Tibial artery (tissue), 4 donors: ENCODE results near the gene NFKBIE.
A peak's percentile ranks its signal among the peaks of the same experiment; 100 is the strongest.

Experiments used
- DNase-seq, 2 donors: peaks; one replicate each; pipeline ENCODE4 v3.0.0-alpha.2; 2019
- H3K27ac ChIP-seq, 2 donors: fragments of 200-600 bp; sonication (generic) in 1 of 2; 1 replicate in 1 of 2; 2 replicates in 1 of 2; pipeline ENCODE4 v1.5.1; 2018 to 2019; ENCODE audit warnings: mild to moderate bottlenecking in 1 of 2
- H3K27me3 ChIP-seq, 2 donors: fragments of 200-600 bp; sonication (generic) in 1 of 2; one replicate each; pipeline versions ENCODE4 v1.5.1 to v1.6.0; 2016 to 2019
- H3K36me3 ChIP-seq, 3 donors: fragments of 200-600 bp; sonication (generic) in 2 of 3; one replicate each; pipeline ENCODE4 v1.5.1; 2016 to 2019; ENCODE audit warnings: mild to moderate bottlenecking in 2 of 3
- H3K4me1 ChIP-seq, 4 donors: fragments of 200-600 bp; sonication (generic) in 2 of 4; 1 replicate in 3 of 4; 2 replicates in 1 of 4; pipeline ENCODE4 v1.5.1; 2016 to 2019
- H3K4me3 ChIP-seq, 2 donors: fragments of 200-600 bp; sonication (generic) in 1 of 2; 1 replicate in 1 of 2; 2 replicates in 1 of 2; pipeline ENCODE4 v1.5.1; 2018 to 2019; ENCODE audit warnings: mild to moderate bottlenecking in 2 of 2
- H3K9me3 ChIP-seq, 3 donors: fragments of 200-600 bp; sonication (generic) in 1 of 3; one replicate each; pipeline ENCODE4 v1.5.1; 2016 to 2019
- intact Hi-C: fragments of 100-400 bp; cut with DNase I; formaldehyde crosslinking; loops from one replicate; pipeline ENCODE4 v1.15.0; 2023; ENCODE audit warnings: low total_unique reads
- TF ChIP-seq, protein P1 (sequence below), 2 experiments: fragments of 200-600 bp in 1 of 2; fragments of 450-650 bp in 1 of 2; IDR thresholded peaks; one replicate each; pipeline ENCODE4 v1.5.1; 2017 to 2019; ENCODE audit warnings: antibody characterized with exemption in 2 of 2, mild to moderate bottlenecking in 1 of 2, moderate library complexity in 1 of 2

NFKBIE gene

DNA sequence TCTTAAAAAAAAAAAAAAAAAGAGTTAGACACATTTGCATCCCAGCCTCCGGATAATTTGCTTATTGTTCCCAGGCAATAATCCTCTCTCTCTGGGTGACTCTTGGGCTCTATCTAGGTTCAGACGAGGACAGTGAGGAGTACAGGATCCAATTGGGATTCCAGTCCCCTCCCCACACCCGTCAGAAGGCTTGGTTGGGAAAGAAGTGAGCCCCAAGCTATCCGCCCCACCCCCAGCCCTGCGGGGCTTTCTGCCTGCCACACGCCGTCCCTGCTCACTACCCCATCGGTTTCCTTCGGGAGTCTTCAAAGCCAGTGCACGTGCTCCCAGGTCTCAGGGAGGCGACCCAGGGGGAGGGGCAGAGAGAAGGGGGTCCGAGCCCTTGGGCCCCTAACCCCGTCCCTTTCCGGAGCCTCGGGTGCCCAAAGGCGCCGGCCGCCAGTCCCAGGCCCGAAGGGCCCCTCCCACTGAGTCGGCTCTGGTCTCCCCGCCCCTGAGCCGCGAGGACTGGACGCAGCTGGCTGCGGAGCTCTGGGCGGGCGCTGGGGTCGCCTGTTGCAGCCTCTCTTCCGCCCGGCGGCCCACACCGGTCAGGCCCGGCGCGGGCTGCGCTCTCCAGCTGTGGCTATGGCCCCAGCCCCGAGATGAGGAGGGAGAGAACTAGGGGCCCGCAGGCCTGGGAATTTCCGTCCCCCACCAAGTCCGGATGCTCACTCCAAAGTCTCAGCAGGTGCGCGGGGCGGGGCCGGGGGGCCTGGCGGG lies 46.1 kb downstream of the NFKBIE start:
- peak; percentile 90 to 95 for DNase-seq
- no peaks in the 10 kb centered on the region for H3K9me3 ChIP-seq
- peak overlapping the region; percentile 68 to 83 for H3K4me3 ChIP-seq
- no peaks in the 10 kb centered on the region for H3K27me3 ChIP-seq
- TF ChIP-seq, protein P1, sequence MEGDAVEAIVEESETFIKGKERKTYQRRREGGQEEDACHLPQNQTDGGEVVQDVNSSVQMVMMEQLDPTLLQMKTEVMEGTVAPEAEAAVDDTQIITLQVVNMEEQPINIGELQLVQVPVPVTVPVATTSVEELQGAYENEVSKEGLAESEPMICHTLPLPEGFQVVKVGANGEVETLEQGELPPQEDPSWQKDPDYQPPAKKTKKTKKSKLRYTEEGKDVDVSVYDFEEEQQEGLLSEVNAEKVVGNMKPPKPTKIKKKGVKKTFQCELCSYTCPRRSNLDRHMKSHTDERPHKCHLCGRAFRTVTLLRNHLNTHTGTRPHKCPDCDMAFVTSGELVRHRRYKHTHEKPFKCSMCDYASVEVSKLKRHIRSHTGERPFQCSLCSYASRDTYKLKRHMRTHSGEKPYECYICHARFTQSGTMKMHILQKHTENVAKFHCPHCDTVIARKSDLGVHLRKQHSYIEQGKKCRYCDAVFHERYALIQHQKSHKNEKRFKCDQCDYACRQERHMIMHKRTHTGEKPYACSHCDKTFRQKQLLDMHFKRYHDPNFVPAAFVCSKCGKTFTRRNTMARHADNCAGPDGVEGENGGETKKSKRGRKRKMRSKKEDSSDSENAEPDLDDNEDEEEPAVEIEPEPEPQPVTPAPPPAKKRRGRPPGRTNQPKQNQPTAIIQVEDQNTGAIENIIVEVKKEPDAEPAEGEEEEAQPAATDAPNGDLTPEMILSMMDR (IDR thresholded peaks at IDR 0.05): peak in 1 of 2 experiments; percentile 4
- peak overlapping the region; percentile 97 to 99 for H3K27ac ChIP-seq
- peaks cover 0 to 69% (median 55%) of the 10 kb centered on the region in 4 donors for H3K4me1 ChIP-seq
- intact Hi-C loops: no loop called here
- no peaks in the 10 kb centered on the region for H3K36me3 ChIP-seq

- peak; percentile 50 to 92 for DNase-seq
- Histone ChIP-seq H3K9me3 (no peaks in the 10 kb centered on the region), H3K36me3 (no peaks in the 10 kb centered on the region), H3K27ac (peak overlapping the region; percentile 97 to 99), H3K4me3 (no peak overlapping the region), H3K27me3 (no peaks in the 10 kb centered on the region), H3K4me1 (peaks cover 0 to 56% (median 44%) of the 10 kb centered on the region in 4 donors)
- TF ChIP-seq, protein P1 (IDR thresholded peaks at IDR 0.05): no peak
- intact Hi-C loops: no loop called here
Observed at GRCh38 chr6:44217332-44218143, 47.8 kb downstream of the NFKBIE start.

DNA sequence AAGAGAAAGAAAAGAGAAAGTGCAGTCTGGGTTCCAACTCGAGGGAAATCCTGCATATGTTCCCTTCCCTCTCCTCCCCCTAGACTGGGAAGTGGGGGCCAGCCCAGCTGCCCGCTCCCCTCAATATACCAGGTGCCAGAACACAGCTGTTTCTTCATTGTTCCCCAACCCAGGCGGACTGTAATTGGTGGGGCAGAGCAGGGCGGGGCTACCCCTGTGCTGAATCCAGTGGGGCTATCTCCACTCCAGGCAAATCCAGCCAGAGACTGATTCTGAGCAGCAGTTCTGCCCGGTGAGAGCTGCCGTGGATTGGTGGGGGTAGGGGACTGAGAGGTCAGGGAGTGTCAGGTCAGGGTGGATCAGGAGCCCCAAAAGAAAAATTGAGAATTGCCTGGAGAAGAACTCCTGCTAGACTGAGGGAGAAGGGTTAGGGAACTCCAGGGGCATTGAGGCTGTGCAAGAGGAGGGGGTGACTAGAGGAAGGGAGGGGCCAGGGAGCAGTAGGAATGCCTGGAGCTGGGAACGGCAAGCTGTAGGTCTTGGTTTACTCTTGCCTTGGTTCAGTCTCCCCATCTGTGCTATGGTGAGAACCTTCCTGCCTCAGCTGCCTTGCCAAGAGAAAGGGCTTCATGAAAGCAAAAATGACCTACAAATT lies 48.5 kb downstream of the NFKBIE start, which contains the start of gene MYMX:
MYMX (plus strand) TSS at position 250 of the 655 bp plus-strand sequence. CDS start 546 bp downstream, outside the sequence.
- TF ChIP-seq, protein P1 (IDR thresholded peaks at IDR 0.05): no peak
- peaks cover 0 to 48% (median 37%) of the 10 kb centered on the region in 4 donors for H3K4me1 ChIP-seq
- H3K9me3 ChIP-seq: no peaks in the 10 kb centered on the region
- intact Hi-C loops: no loop called here
- no peak within 1 kb of the TSS for H3K4me3 ChIP-seq
- H3K36me3 ChIP-seq: no peaks in the 10 kb centered on the region
- peak; percentile 59 to 71 for DNase-seq
- H3K27me3 ChIP-seq: no peaks in the 10 kb centered on the region
- peak within 1 kb of the TSS; percentile 97 to 99 for H3K27ac ChIP-seq

DNA sequence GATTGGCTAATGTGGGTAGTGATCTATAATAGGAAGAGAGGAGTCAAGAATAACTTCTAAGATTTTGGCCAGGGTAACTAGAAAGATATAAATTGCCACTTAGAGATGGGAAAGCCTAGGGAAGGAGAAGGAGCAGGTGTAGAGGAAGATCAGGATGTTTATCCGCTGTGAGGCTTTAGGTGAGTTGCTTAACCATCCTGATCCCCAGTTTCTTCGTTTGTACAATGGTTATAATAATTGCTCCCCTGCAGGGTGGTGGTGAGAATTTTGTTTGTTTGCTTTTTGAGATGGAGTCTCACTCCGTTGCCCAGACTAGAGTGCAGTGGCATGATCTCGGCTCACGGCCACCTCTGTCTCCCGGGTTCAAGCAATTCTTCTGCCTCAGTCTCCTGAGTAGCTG lies 51.0 kb downstream of the NFKBIE start:
- Histone ChIP-seq H3K36me3 (no peaks in the 10 kb centered on the region), H3K4me3 (no peak overlapping the region), H3K27ac (no peak overlapping the region), H3K27me3 (no peaks in the 10 kb centered on the region), H3K9me3 (no peaks in the 10 kb centered on the region), H3K4me1 (peaks cover 0 to 26% (median 24%) of the 10 kb centered on the region in 4 donors)
- intact Hi-C loops: no loop called here
- no peak for DNase-seq
- TF ChIP-seq, protein P1 (IDR thresholded peaks at IDR 0.05): no peak

DNA sequence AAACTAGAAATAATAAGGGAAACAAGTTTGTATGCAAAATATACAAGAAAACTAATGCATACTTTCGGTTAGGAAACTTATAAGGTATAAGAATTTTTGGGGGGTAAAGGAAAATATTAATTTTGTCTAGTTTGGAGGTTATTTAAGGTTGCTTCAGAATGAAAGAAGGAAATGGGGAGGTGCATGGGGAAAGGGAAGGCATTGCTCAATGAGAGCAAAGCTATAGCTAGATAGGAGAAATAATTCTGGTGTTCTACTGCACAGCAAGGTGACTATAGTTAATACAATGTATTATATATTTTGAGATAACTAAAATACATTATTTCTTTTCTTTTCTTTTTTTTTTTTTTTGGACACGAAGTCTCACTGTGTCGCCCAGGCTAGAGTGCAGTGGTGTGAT lies 54.1 kb downstream of the NFKBIE start:
- Histone ChIP-seq H3K4me1 (no peaks in the 10 kb centered on the region), H3K4me3 (no peak overlapping the region), H3K27ac (no peak overlapping the region), H3K27me3 (no peaks in the 10 kb centered on the region), H3K36me3 (no peaks in the 10 kb centered on the region), H3K9me3 (no peaks in the 10 kb centered on the region)
- intact Hi-C loops: no loop called here
- TF ChIP-seq, protein P1 (IDR thresholded peaks at IDR 0.05): no peak
- DNase-seq: no peak
